Peyer's patch (tissue), 4 donors: ENCODE measurements around the gene VPS26A. TPM values are rescaled to one million over a fixed set of nuclear protein-coding genes. Genes with fewer than 3 reads are reported as not detected.

ENCODE experiments used
- DNase-seq, 3 donors: peaks; one replicate each; pipeline ENCODE4 v3.0.0-alpha.2; 2017 to 2019
- H3K27ac ChIP-seq, 4 donors: fragments of 200-600 bp; sonication (generic); one replicate each; pipeline ENCODE4 v1.5.1; 2016 to 2019
- H3K27me3 ChIP-seq, 2 donors: fragments of 200-600 bp; sonication (generic); one replicate each; pipeline ENCODE4 v1.5.1; 2019
- H3K36me3 ChIP-seq, 3 donors: fragments of 200-600 bp; sonication (generic); one replicate each; pipeline ENCODE4 v1.5.1; 2016 to 2019
- H3K4me1 ChIP-seq, 4 donors: fragments of 200-600 bp; sonication (generic); one replicate each; pipeline ENCODE4 v1.5.1; 2016 to 2019
- H3K4me3 ChIP-seq, 4 donors: fragments of 200-600 bp; sonication (generic); 1 replicate in 3 of 4; 2 replicates in 1 of 4; pipeline ENCODE4 v1.5.1; 2016 to 2019; ENCODE audit warnings: mild to moderate bottlenecking in 1 of 4
- H3K9me3 ChIP-seq, 4 donors: fragments of 200-600 bp; sonication (generic); one replicate each; pipeline ENCODE4 v1.5.1; 2016 to 2019; ENCODE audit warnings: mild to moderate bottlenecking in 1 of 4
- CTCF ChIP-seq, 6 experiments: fragments of 450-650 bp in 4 of 6; fragments of 200-600 bp in 2 of 6; sonication (generic) in 1 of 6; IDR thresholded peaks; one replicate each; pipeline ENCODE4 v1.5.1; 2017 to 2019; ENCODE audit warnings: antibody characterized with exemption in 6 of 6, mild to moderate bottlenecking in 3 of 6, moderate library complexity in 1 of 6
- POLR2A ChIP-seq, 2 donors: fragments of 450-650 bp; IDR thresholded peaks; one replicate each; pipeline ENCODE4 v1.5.1; 2017; ENCODE audit warnings: antibody characterized with exemption in 2 of 2, mild to moderate bottlenecking in 2 of 2, moderate library complexity in 2 of 2
- total RNA-seq, 4 donors: library from RNA; depleted of rRNA; stranded (reverse); fragments of >200 nt; gene quantifications; one replicate each; pipeline ENCODE4 v1.1.0, GENCODE V29; 2016

VPS26A gene
- total RNA-seq, 4 donors from 2014 or later, result 18.1 to 71.0 (median 24.8) TPM

DNA sequence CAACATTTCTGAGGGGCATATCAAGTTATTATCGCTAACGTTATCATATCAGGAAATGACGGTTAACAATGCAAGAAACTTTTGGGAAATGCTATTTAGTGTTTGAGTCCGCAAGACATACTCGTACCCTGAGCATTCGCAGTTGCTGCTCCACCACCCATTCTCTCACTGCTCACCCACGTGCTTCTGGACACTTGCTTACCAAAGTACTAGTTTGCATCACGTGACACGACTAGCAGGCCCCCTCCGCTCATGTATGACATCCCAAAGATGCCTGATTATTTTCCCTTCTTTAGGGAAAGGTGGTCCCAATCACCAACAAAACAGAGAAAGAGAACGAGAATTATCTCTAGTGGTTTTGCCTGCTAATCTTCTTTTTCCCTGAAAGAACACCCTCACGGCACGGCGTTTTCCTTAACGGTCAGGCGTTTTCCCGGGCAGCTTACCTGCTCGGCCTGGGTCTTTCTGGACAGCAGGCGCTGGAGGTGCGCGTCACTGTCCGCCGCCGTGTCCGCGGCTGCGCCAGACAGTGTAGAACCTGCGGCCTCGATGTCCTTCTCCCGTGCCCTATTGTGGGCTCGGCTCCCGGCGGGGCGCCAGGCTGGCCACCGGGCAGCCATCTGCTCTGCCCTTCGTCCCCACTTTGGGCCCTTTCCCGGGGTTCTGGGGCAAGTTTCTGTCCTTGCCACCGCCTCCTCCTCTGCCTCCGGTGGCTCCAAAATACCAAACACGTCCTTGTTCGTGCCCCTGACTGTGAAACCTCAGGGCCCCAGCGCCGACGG, 56.0 kb downstream of the VPS26A start, which contains the start of gene SUPV3L1:
Gene SUPV3L1 (plus strand): TSS at position 492 of the 782 bp plus-strand sequence. CDS start 58 bp downstream, at position 550.
- Histone ChIP-seq H3K4me1 (peaks cover 0 to 22% (median 6%) of the 10 kb centered on the region in 4 donors), H3K4me3 (peak within 1 kb of the TSS; percentile 84 to 99 (median 90)), H3K27ac (peak within 1 kb of the TSS; percentile 86 to 92 (median 90)), H3K36me3 (peaks cover 0 to 15% (median 0%) of the 10 kb centered on the region in 3 donors), H3K9me3 (no peaks in the 10 kb centered on the region), H3K27me3 (no peaks in the 10 kb centered on the region)
- peak; percentile 89 to 99 (median 97) for DNase-seq
- peak; percentile 50 to 69 for TF ChIP-seq POLR2A (IDR thresholded peaks at IDR 0.05)
- peak in 3 of 6 experiments; percentile 2 to 18 (median 3) for TF ChIP-seq CTCF (IDR thresholded peaks at IDR 0.05)

GRCh38 chr10:69180525-69181204, 56.7 kb downstream of the VPS26A start:
- Histone ChIP-seq H3K27ac (peak overlapping the region; percentile 86 to 92 (median 90)), H3K4me1 (peaks cover 0 to 22% (median 6%) of the 10 kb centered on the region in 4 donors), H3K9me3 (no peaks in the 10 kb centered on the region), H3K4me3 (peak overlapping the region; percentile 84 to 99 (median 90)), H3K36me3 (peaks cover 0 to 15% (median 0%) of the 10 kb centered on the region in 3 donors), H3K27me3 (no peaks in the 10 kb centered on the region)
- no peak for DNase-seq
- TF ChIP-seq CTCF (IDR thresholded peaks at IDR 0.05), result no peak
- TF ChIP-seq POLR2A (IDR thresholded peaks at IDR 0.05), result no peak

DNA sequence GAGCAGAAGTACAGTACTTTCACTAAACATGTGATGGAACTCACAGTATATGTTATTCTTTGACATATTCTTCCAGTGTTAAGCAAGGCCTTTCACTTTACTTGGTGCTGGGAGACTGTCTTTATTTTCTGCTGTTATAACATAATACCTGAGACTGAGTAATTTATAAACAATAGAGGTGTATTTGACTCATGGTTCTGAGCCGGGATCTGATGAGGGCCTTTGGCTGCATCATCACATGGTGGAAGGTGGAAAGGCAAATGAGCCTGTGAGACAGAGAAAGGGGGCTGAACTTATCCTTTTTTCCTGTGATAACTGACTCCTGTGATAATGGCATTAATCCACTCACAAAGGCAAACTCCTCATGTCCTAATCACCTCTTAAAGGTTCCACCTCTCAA, 57.5 kb downstream of the VPS26A start:
- Histone ChIP-seq H3K36me3 (peaks cover 0 to 18% (median 0%) of the 10 kb centered on the region in 3 donors), H3K4me3 (peak overlapping the region in 2 of 4 donors; percentile 84 to 99), H3K9me3 (no peaks in the 10 kb centered on the region), H3K4me1 (peaks cover 0 to 22% (median 6%) of the 10 kb centered on the region in 4 donors), H3K27me3 (no peaks in the 10 kb centered on the region), H3K27ac (no peak overlapping the region)
- no peak for TF ChIP-seq CTCF (IDR thresholded peaks at IDR 0.05)
- no peak for TF ChIP-seq POLR2A (IDR thresholded peaks at IDR 0.05)
- no peak for DNase-seq

GRCh38 chr10:69182005-69182404, 58.0 kb downstream of the VPS26A start:
- DNase-seq, result no peak
- Histone ChIP-seq H3K27me3 (no peaks in the 10 kb centered on the region), H3K4me3 (no peak overlapping the region), H3K27ac (no peak overlapping the region), H3K9me3 (no peaks in the 10 kb centered on the region), H3K4me1 (peaks cover 0 to 22% (median 6%) of the 10 kb centered on the region in 4 donors), H3K36me3 (peaks cover 0 to 24% (median 0%) of the 10 kb centered on the region in 3 donors)
- TF ChIP-seq POLR2A (IDR thresholded peaks at IDR 0.05) (no peak), CTCF (IDR thresholded peaks at IDR 0.05) (no peak)

GRCh38 chr10:69186524-69186923, 62.5 kb downstream of the VPS26A start:
- TF ChIP-seq CTCF (IDR thresholded peaks at IDR 0.05) (no peak), POLR2A (IDR thresholded peaks at IDR 0.05) (no peak)
- Histone ChIP-seq H3K27me3 (no peaks in the 10 kb centered on the region), H3K4me1 (peaks cover 0 to 7% (median under 1%) of the 10 kb centered on the region in 4 donors), H3K36me3 (peaks cover 0 to 52% (median 0%) of the 10 kb centered on the region in 3 donors), H3K9me3 (no peaks in the 10 kb centered on the region), H3K27ac (no peak overlapping the region), H3K4me3 (no peak overlapping the region)
- DNase-seq, result no peak
